Left ventricle myocardium inferior (tissue), 1 donor: Measurements from ENCODE around the gene HOXD8. TPM values are rescaled to one million over a fixed set of nuclear protein-coding genes. Genes with fewer than 3 reads are reported as not detected.
A peak's percentile ranks its signal among the peaks of the same experiment; 100 is the strongest.

Experiments used
- DNase-seq: peaks from one replicate; pipeline ENCODE4 v3.0.0-alpha.2; 2020
- H3K27ac ChIP-seq: fragments of 200-600 bp; replicated peaks from 2 replicates; pipeline ENCODE4 v1.8.0; 2021
- H3K27me3 ChIP-seq: fragments of 200-600 bp; 2 replicates; pipeline ENCODE4 v1.8.0; 2021; ENCODE audit warnings: low read depth
- H3K36me3 ChIP-seq: fragments of 200-600 bp; 2 replicates; pipeline ENCODE4 v1.8.0; 2021
- H3K4me1 ChIP-seq: fragments of 200-600 bp; 2 replicates; pipeline ENCODE4 v1.8.0; 2021
- H3K4me3 ChIP-seq: fragments of 200-600 bp; 2 replicates; pipeline ENCODE4 v1.8.0; 2021; ENCODE audit warnings: mild to moderate bottlenecking, moderate library complexity
- H3K9me3 ChIP-seq: fragments of 200-600 bp; replicated peaks from 2 replicates; pipeline ENCODE4 v1.8.0; 2021
- CTCF ChIP-seq: fragments of 200-600 bp; IDR thresholded peaks from 2 replicates; pipeline ENCODE4 v1.8.0; 2021; ENCODE audit warnings: antibody characterized with exemption, mild to moderate bottlenecking, borderline replicate concordance
- intact Hi-C: fragments of 100-400 bp; cut with micrococcal nuclease; formaldehyde crosslinking; loops from one replicate; pipeline ENCODE4 v1.11.0; 2022
- total RNA-seq: library from RNA; stranded (reverse); fragmentation: NEBNext Ultra II Directional; extraction: Animal tissue kit (Norgen Biotek cat#: 25700); gene quantifications from one replicate; pipeline ENCODE4 v1.2.1, GENCODE V29; 2021
- donor health status: DM: no; HTN: yes; CAD: no; lungs with severe emphysema.

Gene HOXD8
- total RNA-seq, 1 donor from 2014 or later, result 0.14 TPM

GRCh38 chr2:176110415-176111308 lies 18.8 kb upstream of the HOXD8 start:
- H3K36me3 ChIP-seq, result no peaks in the 10 kb centered on the region
- no peak for TF ChIP-seq CTCF
- intact Hi-C loops, result no loop called here
- H3K4me1 ChIP-seq, result peaks cover 29% of the 10 kb centered on the region
- H3K27ac ChIP-seq, result no peak overlapping the region
- DNase-seq, result no peak
- H3K4me3 ChIP-seq, result no peak overlapping the region
- H3K27me3 ChIP-seq, result peaks cover 99% of the 10 kb centered on the region
- H3K9me3 ChIP-seq, result no peaks in the 10 kb centered on the region

GRCh38 chr2:176111309-176111663 lies 18.2 kb upstream of the HOXD8 start:
- DNase-seq, result no peak
- intact Hi-C loops, result no loop called here
- Histone ChIP-seq H3K27me3 (peaks cover 99% of the 10 kb centered on the region), H3K27ac (no peak overlapping the region), H3K4me1 (peaks cover 28% of the 10 kb centered on the region), H3K36me3 (no peaks in the 10 kb centered on the region), H3K4me3 (no peak overlapping the region), H3K9me3 (no peaks in the 10 kb centered on the region)
- TF ChIP-seq CTCF, result peak; percentile 58

GRCh38 chr2:176111846-176112374 lies 17.6 kb upstream of the HOXD8 start:
- no peak for DNase-seq
- Histone ChIP-seq H3K27me3 (peaks cover 99% of the 10 kb centered on the region), H3K27ac (no peak overlapping the region), H3K4me3 (no peak overlapping the region), H3K4me1 (peaks cover 22% of the 10 kb centered on the region), H3K36me3 (no peaks in the 10 kb centered on the region), H3K9me3 (no peaks in the 10 kb centered on the region)
- TF ChIP-seq CTCF, result no peak
- intact Hi-C loops, result no loop called here

GRCh38 chr2:176112375-176113302 lies 16.9 kb upstream of the HOXD8 start:
- Histone ChIP-seq H3K4me3 (no peak overlapping the region), H3K9me3 (no peaks in the 10 kb centered on the region), H3K27me3 (peaks cover 100% of the 10 kb centered on the region), H3K36me3 (no peaks in the 10 kb centered on the region), H3K27ac (no peak overlapping the region), H3K4me1 (peaks cover 17% of the 10 kb centered on the region)
- TF ChIP-seq CTCF, result no peak
- intact Hi-C loops, result no loop called here
- DNase-seq, result no peak

GRCh38 chr2:176114120-176114929 lies 15.2 kb upstream of the HOXD8 start:
- Histone ChIP-seq H3K4me1 (peaks cover under 1% of the 10 kb centered on the region), H3K4me3 (no peak overlapping the region), H3K27ac (no peak overlapping the region), H3K27me3 (peaks cover 100% of the 10 kb centered on the region), H3K9me3 (no peaks in the 10 kb centered on the region), H3K36me3 (no peaks in the 10 kb centered on the region)
- no peak for DNase-seq
- TF ChIP-seq CTCF, result no peak
- intact Hi-C loops, result no loop called here
